ENCODE measurements around the gene ASIC1. TPM values are rescaled to one million over a fixed set of nuclear protein-coding genes. Genes with fewer than 3 reads are reported as not detected.

ASIC1 gene
- total and polyA plus RNA-seq, 2 experiments from 2014 or later = 0.76 to 1.5 TPM

DNA sequence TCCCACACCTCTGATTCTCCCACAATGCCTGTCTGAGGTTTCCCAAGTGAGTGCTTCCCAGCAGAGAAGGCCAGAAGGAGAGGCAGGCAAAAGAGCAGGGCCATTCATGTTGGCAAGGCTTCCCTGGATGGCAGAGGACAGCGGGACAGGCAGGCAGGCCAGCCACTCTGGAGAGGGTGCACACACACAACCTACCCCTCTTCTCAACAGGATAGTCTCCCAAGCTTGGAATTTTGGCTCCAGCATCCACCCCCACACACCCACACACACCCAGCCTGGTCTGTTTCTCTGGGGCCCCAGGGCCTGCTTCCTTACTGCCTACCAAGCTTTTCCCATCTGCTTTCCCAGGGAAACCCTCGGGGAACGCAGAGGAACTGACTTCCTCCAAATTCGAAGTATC lies 16.7 kb upstream of the ASIC1 start:
- Histone ChIP-seq H3K79me2 (replicated peaks; ENCODE audit: insufficient read depth) (no peaks in the 10 kb centered on the region), H3K4me1 (ENCODE audit: insufficient read depth) (no peaks in the 10 kb centered on the region), H3K36me3 (ENCODE audit: insufficient read depth) (no peaks in the 10 kb centered on the region), H3K27me3 (ENCODE audit: insufficient read depth) (peaks cover 8% of the 10 kb centered on the region; the same call in 1 of the 2 replicates), H3K9me2 (ENCODE audit: insufficient read depth) (no peaks in the 10 kb centered on the region), H4K20me1 (replicated peaks; ENCODE audit: insufficient read depth) (no peaks in the 10 kb centered on the region), H3F3A (replicated peaks; ENCODE audit: low read depth) (no peaks in the 10 kb centered on the region), H3K27ac (ENCODE audit: low read depth) (no peak overlapping the region), H3K4me3 (no peak overlapping the region), H3K4me2 (no peak overlapping the region), H2AFZ (no peak overlapping the region)
- no peaks in the 10 kb centered on the region for H3K9me3 Mint-ChIP-seq
- no peak for DNase-seq (ENCODE audit: low spot score)
- H3K36me3 Mint-ChIP-seq (ENCODE audit: low read depth) = no peaks in the 10 kb centered on the region
- no peak overlapping the region for H3K4me3 Mint-ChIP-seq
- H3K4me1 Mint-ChIP-seq = no peaks in the 10 kb centered on the region; the same call in 2 of the 3 replicates
- H3K27me3 Mint-ChIP-seq (ENCODE audit: insufficient read depth, low read depth, poor library complexity) = peaks cover 8% of the 10 kb centered on the region
- TF ChIP-seq POLR2AphosphoS5 (IDR thresholded peaks at IDR 0.05; ENCODE audit: low read depth) = no peak
- TF ChIP-seq, protein P1, sequence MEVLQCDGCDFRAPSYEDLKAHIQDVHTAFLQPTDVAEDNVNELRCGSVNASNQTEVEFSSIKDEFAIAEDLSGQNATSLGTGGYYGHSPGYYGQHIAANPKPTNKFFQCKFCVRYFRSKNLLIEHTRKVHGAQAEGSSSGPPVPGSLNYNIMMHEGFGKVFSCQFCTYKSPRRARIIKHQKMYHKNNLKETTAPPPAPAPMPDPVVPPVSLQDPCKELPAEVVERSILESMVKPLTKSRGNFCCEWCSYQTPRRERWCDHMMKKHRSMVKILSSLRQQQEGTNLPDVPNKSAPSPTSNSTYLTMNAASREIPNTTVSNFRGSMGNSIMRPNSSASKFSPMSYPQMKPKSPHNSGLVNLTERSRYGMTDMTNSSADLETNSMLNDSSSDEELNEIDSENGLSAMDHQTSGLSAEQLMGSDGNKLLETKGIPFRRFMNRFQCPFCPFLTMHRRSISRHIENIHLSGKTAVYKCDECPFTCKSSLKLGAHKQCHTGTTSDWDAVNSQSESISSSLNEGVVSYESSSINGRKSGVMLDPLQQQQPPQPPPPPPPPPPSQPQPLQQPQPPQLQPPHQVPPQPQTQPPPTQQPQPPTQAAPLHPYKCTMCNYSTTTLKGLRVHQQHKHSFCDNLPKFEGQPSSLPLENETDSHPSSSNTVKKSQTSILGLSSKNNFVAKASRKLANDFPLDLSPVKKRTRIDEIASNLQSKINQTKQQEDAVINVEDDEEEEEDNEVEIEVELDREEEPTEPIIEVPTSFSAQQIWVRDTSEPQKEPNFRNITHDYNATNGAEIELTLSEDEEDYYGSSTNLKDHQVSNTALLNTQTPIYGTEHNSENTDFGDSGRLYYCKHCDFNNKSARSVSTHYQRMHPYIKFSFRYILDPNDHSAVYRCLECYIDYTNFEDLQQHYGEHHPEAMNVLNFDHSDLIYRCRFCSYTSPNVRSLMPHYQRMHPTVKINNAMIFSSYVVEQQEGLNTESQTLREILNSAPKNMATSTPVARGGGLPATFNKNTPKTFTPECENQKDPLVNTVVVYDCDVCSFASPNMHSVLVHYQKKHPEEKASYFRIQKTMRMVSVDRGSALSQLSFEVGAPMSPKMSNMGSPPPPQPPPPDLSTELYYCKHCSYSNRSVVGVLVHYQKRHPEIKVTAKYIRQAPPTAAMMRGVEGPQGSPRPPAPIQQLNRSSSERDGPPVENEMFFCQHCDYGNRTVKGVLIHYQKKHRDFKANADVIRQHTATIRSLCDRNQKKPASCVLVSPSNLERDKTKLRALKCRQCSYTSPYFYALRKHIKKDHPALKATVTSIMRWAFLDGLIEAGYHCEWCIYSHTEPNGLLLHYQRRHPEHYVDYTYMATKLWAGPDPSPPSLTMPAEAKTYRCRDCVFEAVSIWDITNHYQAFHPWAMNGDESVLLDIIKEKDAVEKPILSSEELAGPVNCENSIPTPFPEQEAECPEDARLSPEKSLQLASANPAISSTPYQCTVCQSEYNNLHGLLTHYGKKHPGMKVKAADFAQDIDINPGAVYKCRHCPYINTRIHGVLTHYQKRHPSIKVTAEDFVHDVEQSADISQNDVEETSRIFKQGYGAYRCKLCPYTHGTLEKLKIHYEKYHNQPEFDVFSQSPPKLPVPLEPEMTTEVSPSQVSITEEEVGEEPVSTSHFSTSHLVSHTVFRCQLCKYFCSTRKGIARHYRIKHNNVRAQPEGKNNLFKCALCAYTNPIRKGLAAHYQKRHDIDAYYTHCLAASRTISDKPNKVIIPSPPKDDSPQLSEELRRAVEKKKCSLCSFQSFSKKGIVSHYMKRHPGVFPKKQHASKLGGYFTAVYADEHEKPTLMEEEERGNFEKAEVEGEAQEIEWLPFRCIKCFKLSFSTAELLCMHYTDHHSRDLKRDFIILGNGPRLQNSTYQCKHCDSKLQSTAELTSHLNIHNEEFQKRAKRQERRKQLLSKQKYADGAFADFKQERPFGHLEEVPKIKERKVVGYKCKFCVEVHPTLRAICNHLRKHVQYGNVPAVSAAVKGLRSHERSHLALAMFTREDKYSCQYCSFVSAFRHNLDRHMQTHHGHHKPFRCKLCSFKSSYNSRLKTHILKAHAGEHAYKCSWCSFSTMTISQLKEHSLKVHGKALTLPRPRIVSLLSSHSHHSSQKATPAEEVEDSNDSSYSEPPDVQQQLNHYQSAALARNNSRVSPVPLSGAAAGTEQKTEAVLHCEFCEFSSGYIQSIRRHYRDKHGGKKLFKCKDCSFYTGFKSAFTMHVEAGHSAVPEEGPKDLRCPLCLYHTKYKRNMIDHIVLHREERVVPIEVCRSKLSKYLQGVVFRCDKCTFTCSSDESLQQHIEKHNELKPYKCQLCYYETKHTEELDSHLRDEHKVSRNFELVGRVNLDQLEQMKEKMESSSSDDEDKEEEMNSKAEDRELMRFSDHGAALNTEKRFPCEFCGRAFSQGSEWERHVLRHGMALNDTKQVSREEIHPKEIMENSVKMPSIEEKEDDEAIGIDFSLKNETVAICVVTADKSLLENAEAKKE (CRISPR knock-in tag; IDR thresholded peaks at IDR 0.05) = no peak
- no peak for TF ChIP-seq ZNF114 (CRISPR knock-in tag; IDR thresholded peaks at IDR 0.05)
- no peak for TF ChIP-seq NANOG (IDR thresholded peaks at IDR 0.05; ENCODE audit: borderline replicate concordance)
- TF ChIP-seq JUNB (IDR thresholded peaks at IDR 0.05; ENCODE audit: unreplicated experiment) = no peak
- no peak for TF ChIP-seq ZNF331 (CRISPR knock-in tag; IDR thresholded peaks at IDR 0.05; ENCODE audit: low read depth)
- TF ChIP-seq, protein P2, sequence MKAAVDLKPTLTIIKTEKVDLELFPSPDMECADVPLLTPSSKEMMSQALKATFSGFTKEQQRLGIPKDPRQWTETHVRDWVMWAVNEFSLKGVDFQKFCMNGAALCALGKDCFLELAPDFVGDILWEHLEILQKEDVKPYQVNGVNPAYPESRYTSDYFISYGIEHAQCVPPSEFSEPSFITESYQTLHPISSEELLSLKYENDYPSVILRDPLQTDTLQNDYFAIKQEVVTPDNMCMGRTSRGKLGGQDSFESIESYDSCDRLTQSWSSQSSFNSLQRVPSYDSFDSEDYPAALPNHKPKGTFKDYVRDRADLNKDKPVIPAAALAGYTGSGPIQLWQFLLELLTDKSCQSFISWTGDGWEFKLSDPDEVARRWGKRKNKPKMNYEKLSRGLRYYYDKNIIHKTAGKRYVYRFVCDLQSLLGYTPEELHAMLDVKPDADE (IDR thresholded peaks at IDR 0.05) = no peak
- no peak for TF ChIP-seq STAT1 (IDR thresholded peaks at IDR 0.05; ENCODE audit: unreplicated experiment)
- no peak for TF ChIP-seq EZH2phosphoT487 (IDR thresholded peaks at IDR 0.05; ENCODE audit: unreplicated experiment)
- TF ChIP-seq, protein P3, sequence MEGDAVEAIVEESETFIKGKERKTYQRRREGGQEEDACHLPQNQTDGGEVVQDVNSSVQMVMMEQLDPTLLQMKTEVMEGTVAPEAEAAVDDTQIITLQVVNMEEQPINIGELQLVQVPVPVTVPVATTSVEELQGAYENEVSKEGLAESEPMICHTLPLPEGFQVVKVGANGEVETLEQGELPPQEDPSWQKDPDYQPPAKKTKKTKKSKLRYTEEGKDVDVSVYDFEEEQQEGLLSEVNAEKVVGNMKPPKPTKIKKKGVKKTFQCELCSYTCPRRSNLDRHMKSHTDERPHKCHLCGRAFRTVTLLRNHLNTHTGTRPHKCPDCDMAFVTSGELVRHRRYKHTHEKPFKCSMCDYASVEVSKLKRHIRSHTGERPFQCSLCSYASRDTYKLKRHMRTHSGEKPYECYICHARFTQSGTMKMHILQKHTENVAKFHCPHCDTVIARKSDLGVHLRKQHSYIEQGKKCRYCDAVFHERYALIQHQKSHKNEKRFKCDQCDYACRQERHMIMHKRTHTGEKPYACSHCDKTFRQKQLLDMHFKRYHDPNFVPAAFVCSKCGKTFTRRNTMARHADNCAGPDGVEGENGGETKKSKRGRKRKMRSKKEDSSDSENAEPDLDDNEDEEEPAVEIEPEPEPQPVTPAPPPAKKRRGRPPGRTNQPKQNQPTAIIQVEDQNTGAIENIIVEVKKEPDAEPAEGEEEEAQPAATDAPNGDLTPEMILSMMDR (conservative IDR thresholded peaks at IDR 0.05; ENCODE audit: low read depth in 2 of 2) = no peak
- no peak for TF ChIP-seq CREB1 (CRISPR knock-in tag; IDR thresholded peaks at IDR 0.05; ENCODE audit: low read depth)
- TF ChIP-seq, protein P4, sequence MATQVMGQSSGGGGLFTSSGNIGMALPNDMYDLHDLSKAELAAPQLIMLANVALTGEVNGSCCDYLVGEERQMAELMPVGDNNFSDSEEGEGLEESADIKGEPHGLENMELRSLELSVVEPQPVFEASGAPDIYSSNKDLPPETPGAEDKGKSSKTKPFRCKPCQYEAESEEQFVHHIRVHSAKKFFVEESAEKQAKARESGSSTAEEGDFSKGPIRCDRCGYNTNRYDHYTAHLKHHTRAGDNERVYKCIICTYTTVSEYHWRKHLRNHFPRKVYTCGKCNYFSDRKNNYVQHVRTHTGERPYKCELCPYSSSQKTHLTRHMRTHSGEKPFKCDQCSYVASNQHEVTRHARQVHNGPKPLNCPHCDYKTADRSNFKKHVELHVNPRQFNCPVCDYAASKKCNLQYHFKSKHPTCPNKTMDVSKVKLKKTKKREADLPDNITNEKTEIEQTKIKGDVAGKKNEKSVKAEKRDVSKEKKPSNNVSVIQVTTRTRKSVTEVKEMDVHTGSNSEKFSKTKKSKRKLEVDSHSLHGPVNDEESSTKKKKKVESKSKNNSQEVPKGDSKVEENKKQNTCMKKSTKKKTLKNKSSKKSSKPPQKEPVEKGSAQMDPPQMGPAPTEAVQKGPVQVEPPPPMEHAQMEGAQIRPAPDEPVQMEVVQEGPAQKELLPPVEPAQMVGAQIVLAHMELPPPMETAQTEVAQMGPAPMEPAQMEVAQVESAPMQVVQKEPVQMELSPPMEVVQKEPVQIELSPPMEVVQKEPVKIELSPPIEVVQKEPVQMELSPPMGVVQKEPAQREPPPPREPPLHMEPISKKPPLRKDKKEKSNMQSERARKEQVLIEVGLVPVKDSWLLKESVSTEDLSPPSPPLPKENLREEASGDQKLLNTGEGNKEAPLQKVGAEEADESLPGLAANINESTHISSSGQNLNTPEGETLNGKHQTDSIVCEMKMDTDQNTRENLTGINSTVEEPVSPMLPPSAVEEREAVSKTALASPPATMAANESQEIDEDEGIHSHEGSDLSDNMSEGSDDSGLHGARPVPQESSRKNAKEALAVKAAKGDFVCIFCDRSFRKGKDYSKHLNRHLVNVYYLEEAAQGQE (IDR thresholded peaks at IDR 0.05; ENCODE audit: unreplicated experiment) = no peak
- no peak for ATAC-seq
- no peak overlapping the region for H3K27ac Mint-ChIP-seq
